ENCODE results near the gene ZNF689. TPM values are rescaled to one million over a fixed set of nuclear protein-coding genes. Genes with fewer than 3 reads are reported as not detected.
A peak's percentile ranks its signal among the peaks of the same experiment; 100 is the strongest.

Gene ZNF689
- total and polyA plus RNA-seq, 2 of the 13 experiments (the other 11 are each of a cell fraction or from before 2014, with no cell fraction given) = 9.7 to 19.5 TPM

GRCh38 chr16:30650369-30651123, 40.4 kb upstream of the ZNF689 start, which contains the start of gene PRR14 (continued):
- no peak for TF ChIP-seq ZBTB34 (CRISPR knock-in tag; IDR thresholded peaks at IDR 0.05)
- TF ChIP-seq ZNF790 (CRISPR knock-in tag; IDR thresholded peaks at IDR 0.05; ENCODE audit: borderline replicate concordance) = peak; percentile 88; the same call in 1 of the 2 replicates
- TF ChIP-seq ZNF672 (CRISPR knock-in tag; IDR thresholded peaks at IDR 0.05) = no peak
- TF ChIP-seq ZNF180 (CRISPR knock-in tag; IDR thresholded peaks at IDR 0.05; ENCODE audit: borderline replicate concordance, low read depth) = no peak
- TF ChIP-seq ZNF816 (CRISPR knock-in tag; IDR thresholded peaks at IDR 0.05; ENCODE audit: borderline replicate concordance) = no peak
- TF ChIP-seq DZIP1 (CRISPR knock-in tag; IDR thresholded peaks at IDR 0.05) = no peak
- no peak for TF ChIP-seq MZF1 (CRISPR knock-in tag; IDR thresholded peaks at IDR 0.05; ENCODE audit: borderline replicate concordance)
- 0 out of 2 replicates have a peak, but pooled peaks have one; percentile 36 for TF ChIP-seq ZSCAN31 (CRISPR knock-in tag; IDR thresholded peaks at IDR 0.05; ENCODE audit: low read depth)
- no peak for TF ChIP-seq FOXA1 (IDR thresholded peaks at IDR 0.05)
- no peak for TF ChIP-seq FOXA1 (CRISPR knock-in tag; IDR thresholded peaks at IDR 0.05)
- TF ChIP-seq RFXANK (CRISPR knock-in tag; IDR thresholded peaks at IDR 0.05) = peak; percentile 39; the same call in 1 of the 2 replicates
- no peak for TF ChIP-seq ZNF124 (CRISPR knock-in tag; IDR thresholded peaks at IDR 0.05)
- no peak for TF ChIP-seq SIN3B (IDR thresholded peaks at IDR 0.05; ENCODE audit: low read length)
- no peak for TF ChIP-seq NFE2 (CRISPR knock-in tag; IDR thresholded peaks at IDR 0.05)
- TF ChIP-seq ZNF792 (CRISPR knock-in tag; IDR thresholded peaks at IDR 0.05) = peak; percentile 29
- TF ChIP-seq KLF13 (CRISPR knock-in tag; IDR thresholded peaks at IDR 0.05) = no peak
- peak; percentile 77 for TF ChIP-seq SAP130 (CRISPR knock-in tag; IDR thresholded peaks at IDR 0.05; ENCODE audit: low read depth)
- TF ChIP-seq NCOA1 (CRISPR knock-in tag; IDR thresholded peaks at IDR 0.05) = no peak; the same call in none of the 2 replicates
- TF ChIP-seq FOXP4 (CRISPR knock-in tag; IDR thresholded peaks at IDR 0.05) = 0 out of 2 replicates have a peak, but pooled peaks have one; percentile 12
- no peak for TF ChIP-seq ATM (IDR thresholded peaks at IDR 0.05; ENCODE audit: borderline replicate concordance)
- TF ChIP-seq STAT6 (CRISPR knock-in tag; IDR thresholded peaks at IDR 0.05; ENCODE audit: borderline replicate concordance) = no peak
- no peak for TF ChIP-seq SATB2 (CRISPR knock-in tag; IDR thresholded peaks at IDR 0.05)
- TF ChIP-seq KMT2B (CRISPR knock-in tag; IDR thresholded peaks at IDR 0.05) = no peak; the same call in none of the 2 replicates

All from HepG2 (cell line).